Measurements from ENCODE around the gene MRPL52.
"Not testable (repeated sequence)": the region's sequence is repeated elsewhere in the genome, so short reads cannot be mapped to it uniquely, and the experiment has no call there.

Gene MRPL52

GRCh38 chr14:22829661-22830442 is at the start of gene MRPL52:
TSS of gene MRPL52 (plus strand) at chr14:22829887. CDS start at chr14:22829913, 26 bp downstream.
- DNase-seq = peak; percentile 85

- DNase-seq = no peak
These were observed 49.5 kb upstream of the MRPL52 start for GRCh38 chr14:22780105-22780679.

DNA sequence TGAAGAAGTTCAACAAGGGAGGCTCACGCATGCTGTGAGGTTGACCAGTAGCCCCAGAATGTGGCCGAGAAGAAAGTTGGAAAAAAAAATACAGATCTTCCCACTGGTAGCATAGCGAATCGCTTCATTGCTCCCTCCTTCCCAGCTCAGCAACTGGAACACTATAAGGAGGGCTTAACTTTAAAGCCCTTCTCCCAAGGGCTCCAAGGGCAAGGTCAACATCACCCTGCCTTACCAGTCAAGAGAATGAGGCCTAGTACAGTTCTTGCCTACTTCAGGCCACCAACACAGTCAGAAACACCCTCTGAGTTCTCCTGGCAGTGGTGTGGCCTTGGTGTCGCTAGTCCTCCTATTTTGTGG is 48.8 kb upstream of the MRPL52 start:
- no peak for DNase-seq

GRCh38 chr14:22781301-22781991 is 48.2 kb upstream of the MRPL52 start:
- DNase-seq = no peak

DNA sequence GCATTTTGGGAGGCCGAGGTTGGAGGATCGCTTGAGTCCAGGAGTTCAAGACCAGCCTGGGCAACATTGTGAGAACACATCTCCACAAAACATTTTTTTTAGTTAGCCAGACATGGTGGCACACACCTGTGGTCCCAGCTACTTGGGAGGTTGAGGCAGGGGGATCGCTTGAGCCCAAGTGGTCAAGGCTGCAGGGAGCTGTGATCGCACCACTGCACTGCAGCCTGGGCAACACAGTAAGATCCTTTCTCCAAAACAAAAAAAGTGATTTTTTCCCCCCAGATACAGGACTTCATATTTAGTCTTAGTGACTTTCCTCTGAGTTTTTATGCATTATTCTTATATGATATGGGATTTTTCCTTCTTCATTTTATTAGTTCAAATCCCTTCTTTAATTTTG is 43.0 kb upstream of the MRPL52 start:
- DNase-seq = no peak

DNA sequence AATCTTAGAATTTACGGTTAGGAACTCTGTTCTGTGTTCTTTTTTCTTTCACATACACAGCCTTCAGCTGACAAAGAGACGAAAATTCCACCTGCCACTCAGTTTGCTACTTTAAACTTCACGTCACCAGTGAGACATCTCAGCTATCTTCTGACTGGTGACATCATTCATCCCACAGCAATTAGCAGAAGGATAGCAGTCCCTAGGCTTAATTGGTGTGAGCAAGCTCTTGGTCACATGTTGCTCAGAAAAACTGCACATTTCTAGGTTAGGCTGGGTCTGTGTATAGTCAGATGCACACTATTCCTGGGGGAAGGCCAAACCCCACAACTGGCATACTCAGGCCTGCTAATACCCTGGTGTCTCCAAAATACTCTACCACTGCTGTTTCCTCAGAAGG is 38.4 kb upstream of the MRPL52 start:
- DNase-seq = no peak

GRCh38 chr14:22792158-22792557 is 37.5 kb upstream of the MRPL52 start:
- no peak for DNase-seq

DNA sequence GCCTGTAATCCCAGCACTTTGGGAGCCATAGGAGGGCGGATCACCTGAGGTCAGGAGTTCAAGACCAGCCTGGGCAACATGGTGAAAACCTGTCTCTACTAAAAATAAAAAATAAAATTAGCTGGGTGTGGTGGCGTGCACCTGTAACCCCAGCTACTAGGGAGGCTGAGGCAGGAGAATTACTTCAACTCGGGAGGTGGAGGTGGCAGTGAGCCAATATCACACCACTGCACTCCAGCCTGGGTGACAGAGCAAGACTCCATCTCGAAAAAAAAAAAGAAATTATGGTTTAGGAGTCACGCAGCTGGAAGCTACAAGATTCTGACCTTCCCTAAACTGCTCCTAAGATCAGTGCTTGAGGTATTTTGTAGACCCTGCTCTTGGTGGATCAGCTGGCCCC is 36.1 kb upstream of the MRPL52 start:
- DNase-seq = not testable (repeated sequence)

GRCh38 chr14:22793976-22794375 is 35.7 kb upstream of the MRPL52 start:
- no peak for DNase-seq

GRCh38 chr14:22794551-22794951 is 35.1 kb upstream of the MRPL52 start:
- no peak for DNase-seq

DNA sequence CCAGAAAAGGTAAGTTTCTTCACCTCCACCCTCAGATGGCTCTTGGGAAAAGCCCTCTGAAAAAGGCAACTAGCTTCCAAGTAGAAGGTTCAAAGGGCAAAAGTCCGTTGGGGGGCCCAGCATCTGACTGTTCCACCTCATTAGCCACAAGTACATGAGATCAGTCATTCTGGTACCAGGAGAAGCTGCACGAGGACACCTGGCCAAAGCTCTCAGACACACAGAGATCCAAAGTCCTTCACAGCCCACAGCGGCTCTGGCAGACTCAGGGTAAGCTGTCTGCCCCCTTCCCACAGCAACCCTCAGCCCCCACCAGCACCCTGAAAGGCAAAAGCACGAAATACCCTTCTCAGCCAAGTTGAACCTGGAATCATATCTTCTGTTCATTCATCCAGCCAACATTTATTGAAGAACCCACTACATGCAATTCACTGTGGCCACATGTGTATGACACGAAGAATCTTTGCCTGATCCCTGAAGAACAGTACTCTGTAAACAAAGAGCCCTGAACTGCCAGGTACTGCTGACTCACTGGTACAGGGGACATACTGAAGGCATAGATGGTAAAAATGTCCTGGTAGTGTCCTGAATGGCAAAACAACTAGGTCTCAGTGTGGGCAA is 33.5 kb upstream of the MRPL52 start:
- DNase-seq = no peak

GRCh38 chr14:22797017-22797917 is 32.4 kb upstream of the MRPL52 start:
- no peak for DNase-seq

- DNase-seq = no peak
These were observed 31.2 kb upstream of the MRPL52 start for GRCh38 chr14:22798528-22798927.

DNA sequence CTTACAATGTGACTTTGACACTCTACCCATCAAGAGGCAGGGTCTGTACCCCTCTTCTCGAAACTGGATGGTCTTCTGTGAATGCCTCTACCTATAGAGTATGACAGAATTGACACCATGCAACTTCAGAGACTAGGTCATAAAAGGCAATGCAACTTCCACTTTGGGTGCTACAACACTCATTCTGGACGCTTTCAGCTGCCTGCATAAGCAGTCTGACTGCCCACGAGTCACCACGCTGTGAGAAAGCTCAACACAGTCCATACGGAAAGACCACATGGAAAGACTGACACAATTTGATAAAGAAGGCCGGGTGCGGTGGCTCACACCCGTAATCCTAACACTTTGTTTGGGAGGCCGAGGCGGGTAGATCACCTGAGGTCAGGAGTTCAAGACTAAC is 29.3 kb upstream of the MRPL52 start:
- DNase-seq = no peak

DNA sequence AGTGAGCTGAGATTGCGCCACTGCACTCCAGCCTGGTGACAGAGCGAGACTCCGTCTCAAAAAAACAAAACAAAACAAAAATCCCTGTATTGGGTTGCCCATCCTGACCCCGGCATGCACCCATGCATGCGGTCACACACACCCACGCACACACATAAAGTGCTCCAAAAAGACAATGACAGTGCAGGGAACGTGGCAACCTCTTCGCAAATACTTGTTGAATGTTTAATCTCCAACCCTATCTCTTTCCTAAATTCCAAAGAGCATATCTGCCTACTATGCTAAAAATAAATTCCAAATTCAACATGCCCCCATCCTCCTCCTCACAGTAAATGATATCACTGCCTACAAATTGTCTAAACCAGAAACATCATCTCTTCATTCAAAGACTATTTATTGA is 28.0 kb upstream of the MRPL52 start:
- DNase-seq = no peak

- no peak for DNase-seq
These were observed 26.6 kb upstream of the MRPL52 start for GRCh38 chr14:22802860-22803686.

DNA sequence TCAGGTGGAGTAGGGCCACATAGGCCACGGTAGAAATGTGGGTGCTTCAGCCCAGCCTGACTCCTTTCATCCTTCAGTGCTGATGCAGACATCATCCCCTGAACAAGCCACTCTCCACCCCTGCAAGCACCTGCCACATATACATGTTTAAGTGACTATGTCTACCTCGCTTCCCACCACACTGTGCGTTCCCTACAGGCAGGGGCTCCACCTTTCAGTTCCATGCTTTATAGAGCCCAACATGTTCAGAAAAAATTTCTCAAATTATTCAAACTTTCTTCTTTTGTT is 26.1 kb upstream of the MRPL52 start:
- no peak for DNase-seq

GRCh38 chr14:22805235-22805634 is 24.5 kb upstream of the MRPL52 start:
- not testable (repeated sequence) for DNase-seq

- DNase-seq = no peak
These were observed 22.1 kb upstream of the MRPL52 start for GRCh38 chr14:22807432-22808087.

- DNase-seq = no peak
These were observed 21.1 kb upstream of the MRPL52 start for GRCh38 chr14:22808388-22809209.

DNA sequence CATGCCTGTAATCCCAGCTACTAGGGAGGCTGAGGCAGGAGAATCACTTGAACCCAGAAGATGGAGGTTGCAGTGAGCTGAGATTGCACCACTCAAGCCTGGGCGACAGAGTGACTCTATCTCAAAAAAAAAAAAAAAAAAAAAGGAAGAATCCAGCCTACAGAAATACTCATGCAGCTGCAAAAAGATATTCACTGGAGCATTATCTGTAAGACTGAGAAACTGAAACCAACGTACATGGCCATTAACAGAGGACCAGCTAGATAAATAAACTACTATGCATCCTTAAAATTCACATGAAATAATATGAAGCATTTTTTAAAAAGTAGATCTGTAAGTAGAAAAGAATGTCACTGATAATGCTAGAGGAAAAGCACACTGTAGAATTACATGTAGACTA is 18.0 kb upstream of the MRPL52 start:
- no peak for DNase-seq

Measured in NCI-H524 treated with DMSO at 0.1 percent for 48 hours (cell line).